Aorta (tissue), 5 donors: ENCODE data around the gene PTPRD. TPM values are rescaled to one million over a fixed set of nuclear protein-coding genes. Genes with fewer than 3 reads are reported as not detected.

ENCODE experiments used
- ATAC-seq: fragments of 200-7000 bp; cut with Tn5 transposase; one replicate; pipeline ENCODE4 v1.9.1; 2022; ENCODE audit warnings: moderate library complexity; ENCODE audit not compliant: low FRiP score
- DNase-seq, 2 donors: peaks; one replicate each; pipeline ENCODE4 v3.0.0-alpha.2; 2020
- H3K27ac ChIP-seq, 2 donors: one replicate each; pipeline ENCODE4 v1.5.1; 2013; ENCODE audit warnings: low read length in 2 of 2, mild to moderate bottlenecking in 2 of 2, moderate library complexity in 2 of 2, control low read depth in 1 of 2, inconsistent platforms in 1 of 2, low read depth in 1 of 2
- H3K27me3 ChIP-seq, 2 donors: one replicate each; pipeline ENCODE4 v1.6.1; 2013; ENCODE audit warnings: control low read depth in 1 of 2, low read length in 1 of 2, mild to moderate bottlenecking in 1 of 2, moderate library complexity in 1 of 2; ENCODE audit not compliant: insufficient read depth in 2 of 2, control insufficient read depth in 1 of 2
- H3K36me3 ChIP-seq, 2 donors: one replicate each; pipeline ENCODE4 v1.6.1; 2013; ENCODE audit warnings: control low read depth in 1 of 2, low read length in 1 of 2, mild to moderate bottlenecking in 1 of 2; ENCODE audit not compliant: insufficient read depth in 2 of 2, control insufficient read depth in 1 of 2
- H3K4me1 ChIP-seq, 2 donors: one replicate each; pipeline ENCODE4 v1.6.1; 2013; ENCODE audit warnings: low read length in 2 of 2, control low read depth in 1 of 2, mild to moderate bottlenecking in 1 of 2, moderate library complexity in 1 of 2; ENCODE audit not compliant: insufficient read depth in 2 of 2, control insufficient read depth in 1 of 2
- H3K4me3 ChIP-seq, 2 donors: one replicate each; pipeline ENCODE4 v1.5.1; 2013; ENCODE audit warnings: low read length in 2 of 2, control low read depth in 1 of 2, mild to moderate bottlenecking in 1 of 2
- H3K9me3 ChIP-seq: one replicate; pipeline ENCODE4 v1.6.1; 2013; ENCODE audit warnings: mild to moderate bottlenecking, low read length; ENCODE audit not compliant: control insufficient read depth
- WGBS, 2 donors: extraction: QIAGEN DNeasy Blood & Tissue Kit; methylation state at CpG; one replicate each; pipeline ENCODE4 v1.1.7; 2013; 5-methylcytosine and 5-hydroxymethylcytosine counted together
- intact Hi-C, 2 donors: fragments of 100-400 bp; cut with DNase I; formaldehyde crosslinking; loops; one replicate each; pipeline versions ENCODE4 v1.14.2 to v1.15.0; 2022
- polyA plus RNA-seq, 2 donors: library from polyadenylated mRNA; stranded (reverse); fragments of 200-250 nt; gene quantifications; one replicate each; pipeline ENCODE4 v1.2.3, GENCODE V29; 2013
- total RNA-seq, 2 donors: library from RNA; stranded (reverse); fragmentation: NEBNext Ultra II Directional; extraction: Animal tissue kit (Norgen Biotek cat#: 25700); gene quantifications; one replicate each; pipeline ENCODE4 v1.2.1, GENCODE V29; 2021
- donor health status: healthy with polysubstance abuse.
- donor health status: Bipolar disorder and iron deficiency.
- donor health status: DM: no; HTN: no; CAD: no.
- donor health status: DM: no; HTN: no; CAD: no.
- donor health status: DM: yes; HTN: yes; CAD: no.

PTPRD gene
- total and polyA plus RNA-seq, 4 donors, result 1.5 to 92.0 (median 29.4) TPM

DNA sequence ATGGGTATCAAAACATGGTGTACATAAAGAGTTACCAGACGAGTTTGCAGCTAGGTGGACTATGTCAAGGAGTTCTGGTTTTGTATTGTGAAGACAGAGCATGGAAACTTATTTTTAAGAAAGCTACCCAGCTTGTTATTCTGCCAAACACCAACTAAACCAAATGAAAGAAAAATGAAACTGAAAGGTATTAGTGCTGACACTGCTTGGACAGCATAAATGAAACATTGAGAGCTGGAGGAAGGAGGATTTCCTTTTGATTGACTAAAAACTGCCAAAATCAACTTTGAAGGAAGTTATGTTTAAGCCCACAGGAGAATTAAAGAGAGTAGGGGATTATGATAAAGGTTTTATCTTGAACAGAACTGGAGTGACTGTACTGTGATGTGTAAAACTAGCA is 766.2 kb downstream of the PTPRD start:
- Histone ChIP-seq H3K27ac (no peak overlapping the region), H3K27me3 (no peaks in the 10 kb centered on the region), H3K4me1 (no peaks in the 10 kb centered on the region), H3K9me3 (no peaks in the 10 kb centered on the region), H3K4me3 (no peak overlapping the region), H3K36me3 (no peaks in the 10 kb centered on the region)
- 47 to 55% methylated on average over 1 of the region's 1 CpG for WGBS, 2 donors
- ATAC-seq (no peak), DNase-seq (no peak)
- intact Hi-C loops, result no loop called here

GRCh38 chr9:9820436-9820835 is 792.4 kb downstream of the PTPRD start:
- intact Hi-C loops, result no loop called here
- Histone ChIP-seq H3K27ac (no peak overlapping the region), H3K4me3 (no peak overlapping the region), H3K36me3 (no peaks in the 10 kb centered on the region), H3K4me1 (no peaks in the 10 kb centered on the region), H3K27me3 (no peaks in the 10 kb centered on the region), H3K9me3 (peaks cover 3% of the 10 kb centered on the region)
- ATAC-seq, result no peak
- DNase-seq, result no peak

DNA sequence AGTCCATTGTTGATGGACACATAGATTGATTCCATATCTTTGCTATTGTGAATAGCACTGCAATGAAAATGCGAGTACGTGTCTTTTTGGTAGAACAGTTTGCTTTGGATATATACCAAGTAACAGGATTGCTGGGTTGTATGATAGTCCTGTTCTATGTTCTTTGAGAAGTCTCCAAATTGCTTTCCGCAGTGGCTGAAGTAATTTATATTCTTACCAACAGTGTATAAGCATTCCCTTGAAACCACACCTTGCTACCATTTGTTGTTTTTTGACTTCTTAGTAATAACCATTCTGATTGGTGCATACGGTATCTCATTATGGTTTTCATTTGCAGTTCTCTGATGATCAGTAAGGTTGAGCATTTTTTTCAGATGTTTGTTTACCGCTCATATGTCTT is 792.9 kb downstream of the PTPRD start:
- no peak overlapping the region for H3K4me3 ChIP-seq
- intact Hi-C loops, result no loop called here
- DNase-seq, result no peak
- ATAC-seq, result no peak
- H3K9me3 ChIP-seq, result peaks cover 3% of the 10 kb centered on the region
- H3K27me3 ChIP-seq, result no peaks in the 10 kb centered on the region
- no peaks in the 10 kb centered on the region for H3K36me3 ChIP-seq
- 92 to 93% methylated on average over 5 of the region's 5 CpGs for whole genome bisulfite sequencing, 2 donors
- H3K27ac ChIP-seq, result no peak overlapping the region
- H3K4me1 ChIP-seq, result no peaks in the 10 kb centered on the region

DNA sequence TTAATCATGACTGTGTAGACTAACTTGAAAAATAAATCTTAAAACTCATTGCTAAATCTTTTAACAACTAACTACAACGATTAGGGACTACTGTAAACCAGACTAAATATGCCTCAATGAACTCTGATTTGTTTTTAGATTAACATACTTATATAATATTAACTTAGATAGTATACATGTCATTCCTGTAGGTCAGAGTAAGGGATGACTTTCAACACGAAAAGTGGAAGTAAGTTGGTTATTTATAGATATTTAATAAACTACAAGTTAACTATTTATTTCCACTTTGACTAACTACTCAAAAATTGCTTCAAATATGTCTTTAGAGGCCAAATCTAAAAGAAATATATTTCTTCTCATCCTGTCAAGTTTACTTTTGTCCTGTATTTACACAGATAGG is 795.6 kb downstream of the PTPRD start:
- ATAC-seq (no peak), DNase-seq (no peak)
- 21 to 24% methylated on average over 2 of the region's 2 CpGs for WGBS, 2 donors

GRCh38 chr9:9804109-9804508 is 808.7 kb downstream of the PTPRD start:
- H3K27me3 ChIP-seq, result no peaks in the 10 kb centered on the region
- no peak overlapping the region for H3K27ac ChIP-seq
- DNase-seq (no peak), ATAC-seq (no peak)
- H3K4me1 ChIP-seq, result no peaks in the 10 kb centered on the region
- intact Hi-C loops, result no loop called here
- no peaks in the 10 kb centered on the region for H3K9me3 ChIP-seq
- 95 to 97% methylated on average over 1 of the region's 1 CpG for WGBS, 2 donors
- no peak overlapping the region for H3K4me3 ChIP-seq
- H3K36me3 ChIP-seq, result no peaks in the 10 kb centered on the region

More for the DNA sequence above, 795.6 kb downstream of the PTPRD start:
- peaks cover 2% of the 10 kb centered on the region for H3K9me3 ChIP-seq
- no peak overlapping the region for H3K4me3 ChIP-seq
- no peaks in the 10 kb centered on the region for H3K27me3 ChIP-seq
- intact Hi-C loops, result no loop called here
- no peaks in the 10 kb centered on the region for H3K36me3 ChIP-seq
- H3K27ac ChIP-seq, result no peak overlapping the region
- no peaks in the 10 kb centered on the region for H3K4me1 ChIP-seq

- DNase-seq, result no peak
- intact Hi-C loops, result no loop called here
- Histone ChIP-seq H3K36me3 (no peaks in the 10 kb centered on the region), H3K4me3 (no peak overlapping the region), H3K27ac (no peak overlapping the region), H3K4me1 (no peaks in the 10 kb centered on the region), H3K9me3 (no peaks in the 10 kb centered on the region), H3K27me3 (no peaks in the 10 kb centered on the region)
- ATAC-seq, result no peak
- 98 to 100% methylated on average over 1 of the region's 1 CpG for WGBS, 2 donors
Observed at GRCh38 chr9:9799287-9799686, 813.5 kb downstream of the PTPRD start.

GRCh38 chr9:9792144-9792857 is 820.5 kb downstream of the PTPRD start:
- Histone ChIP-seq H3K9me3 (no peaks in the 10 kb centered on the region), H3K27me3 (no peaks in the 10 kb centered on the region), H3K36me3 (no peaks in the 10 kb centered on the region), H3K4me3 (no peak overlapping the region), H3K27ac (no peak overlapping the region), H3K4me1 (no peaks in the 10 kb centered on the region)
- no peak for DNase-seq
- WGBS, 2 donors, result 86 to 90% methylated on average over 1 of the region's 1 CpG
- intact Hi-C loops, result no loop called here
- no peak for ATAC-seq

GRCh38 chr9:9791611-9792010 is 821.2 kb downstream of the PTPRD start:
- Histone ChIP-seq H3K27ac (no peak overlapping the region), H3K4me3 (no peak overlapping the region), H3K27me3 (no peaks in the 10 kb centered on the region), H3K36me3 (no peaks in the 10 kb centered on the region), H3K4me1 (no peaks in the 10 kb centered on the region), H3K9me3 (no peaks in the 10 kb centered on the region)
- DNase-seq, result no peak
- ATAC-seq, result no peak
- intact Hi-C loops, result loop anchor here (2.0 kb wide), 1 partner anchor 185 kb away; no protein-coding TSS in a partner anchor
- 6 to 7% methylated on average over 1 of the region's 1 CpG for WGBS, 2 donors

GRCh38 chr9:9790216-9790872 is 822.5 kb downstream of the PTPRD start:
- no peaks in the 10 kb centered on the region for H3K27me3 ChIP-seq
- no peak overlapping the region for H3K4me3 ChIP-seq
- DNase-seq, result no peak
- H3K36me3 ChIP-seq, result no peaks in the 10 kb centered on the region
- intact Hi-C loops, result loop anchor here (2.0 kb wide), 1 partner anchor 184 kb away; no protein-coding TSS in a partner anchor
- H3K27ac ChIP-seq, result no peak overlapping the region
- WGBS, 2 donors, result 4 to 8% methylated on average over 1 of the region's 1 CpG
- no peaks in the 10 kb centered on the region for H3K4me1 ChIP-seq
- no peaks in the 10 kb centered on the region for H3K9me3 ChIP-seq
- ATAC-seq, result no peak
